Psoas muscle (tissue), 8 donors: ENCODE results near the gene ZMIZ1. TPM values are rescaled to one million over a fixed set of nuclear protein-coding genes. Genes with fewer than 3 reads are reported as not detected.

ENCODE experiments used
- ATAC-seq, 4 donors: fragments of 200-7000 bp; cut with Tn5 transposase; one replicate each; pipeline ENCODE4 v1.9.1; 2020; ENCODE audit warnings: moderate library complexity in 3 of 4, mild to moderate bottlenecking in 2 of 4
- DNase-seq, 2 donors: peaks; one replicate each; pipeline ENCODE4 v3.0.0-alpha.2; 2020
- H3K27ac ChIP-seq: fragments of 200-600 bp; one replicate; pipeline ENCODE4 v1.8.0; 2022
- H3K27me3 ChIP-seq, 3 donors: fragments of 200-600 bp in 1 of 3; one replicate each; pipeline versions ENCODE4 v1.6.1 to v1.8.0; 2013 to 2022; ENCODE audit warnings: low read length in 2 of 3, mild to moderate bottlenecking in 2 of 3, moderate library complexity in 1 of 3; ENCODE audit not compliant: insufficient read depth in 3 of 3
- H3K36me3 ChIP-seq, 2 donors: fragments of 200-600 bp in 1 of 2; one replicate each; pipeline versions ENCODE4 v1.6.1 to v1.8.0; 2013 to 2022; ENCODE audit warnings: low read depth in 1 of 2, mild to moderate bottlenecking in 1 of 2, moderate library complexity in 1 of 2; ENCODE audit not compliant: insufficient read depth in 1 of 2
- H3K4me1 ChIP-seq: fragments of 200-600 bp; one replicate; pipeline ENCODE4 v1.8.0; 2022
- H3K4me3 ChIP-seq: fragments of 200-600 bp; one replicate; pipeline ENCODE4 v1.8.0; 2022; ENCODE audit warnings: mild to moderate bottlenecking
- H3K9me3 ChIP-seq: fragments of 200-600 bp; one replicate; pipeline ENCODE4 v1.8.0; 2022
- WGBS, 3 donors: extraction: QIAGEN DNeasy Blood & Tissue Kit; methylation state at CpG; one replicate each; pipeline versions ENCODE4 v1.1.6 to v1.1.7; 2013; 5-methylcytosine and 5-hydroxymethylcytosine counted together
- intact Hi-C, 2 donors: fragments of 100-400 bp; cut with DNase I; formaldehyde crosslinking; loops; one replicate each; pipeline versions ENCODE4 v1.11.0 to v1.14.2; 2022
- polyA plus RNA-seq, 3 donors: library from polyadenylated mRNA; stranded (reverse); fragments of 200-250 nt; gene quantifications; one replicate each; pipeline ENCODE4 v1.2.3, GENCODE V29; 2013
- total RNA-seq, 4 donors: library from RNA; stranded (reverse); fragmentation: NEBNext Ultra II Directional in 2 of 4; extraction: Animal tissue kit (Norgen Biotek cat#: 25700) in 2 of 4; gene quantifications; one replicate each; pipeline versions ENCODE4 v1.2.1 to v1.2.4, GENCODE V29; 2021 to 2023
- TF ChIP-seq, protein P1 (sequence below): fragments of 200-600 bp; IDR thresholded peaks from one replicate; pipeline ENCODE4 v1.8.0; 2022; ENCODE audit warnings: antibody characterized with exemption
- donor health status: healthy with polysubstance abuse.
- donor health status: DM: no; HTN: no; CAD: no; lungs with moderate emphysema.
- donor health status: Bipolar disorder and iron deficiency.
- donor health status: healthy.
- donor health status: DM: yes; HTN: yes; CAD: no.
- donor health status: DM: no; HTN: no; CAD: no.
- donor health status: DM: no; HTN: no; CAD: no.
- donor health status: DM: yes; HTN: yes; CAD: no.

ZMIZ1 gene
- total and polyA plus RNA-seq, 7 donors: 10.4 to 37.6 (median 30.0) TPM

DNA sequence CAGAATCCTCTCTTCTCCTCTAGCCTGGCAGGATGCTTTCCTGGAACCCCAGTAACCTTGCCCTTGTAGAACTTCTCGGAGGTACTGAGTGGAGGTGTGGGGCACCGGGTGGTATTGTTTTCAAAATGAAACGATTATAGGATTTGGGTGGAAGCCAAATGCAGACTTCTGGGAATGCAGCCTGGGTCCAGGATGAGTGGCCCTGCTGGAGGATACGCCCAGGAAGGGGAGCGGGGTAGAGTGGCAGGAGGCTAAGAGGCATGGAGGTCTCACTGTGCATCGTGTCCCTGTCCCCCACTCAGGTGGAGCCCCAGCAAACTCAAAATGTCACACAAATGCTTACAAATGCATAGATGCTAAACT lies 169.4 kb downstream of the ZMIZ1 start:
- ATAC-seq (no peak), DNase-seq (no peak)
- Histone ChIP-seq H3K4me3 (no peak overlapping the region), H3K27ac (peak overlapping the region; percentile 13), H3K9me3 (no peaks in the 10 kb centered on the region), H3K36me3 (no peaks in the 10 kb centered on the region), H3K4me1 (peaks cover 39% of the 10 kb centered on the region), H3K27me3 (no peaks in the 10 kb centered on the region)
- intact Hi-C loops: no loop called here
- 50 to 61% (median 59%) methylated on average over 6 of the region's 6 CpGs for WGBS, 3 donors
- TF ChIP-seq, protein P1, sequence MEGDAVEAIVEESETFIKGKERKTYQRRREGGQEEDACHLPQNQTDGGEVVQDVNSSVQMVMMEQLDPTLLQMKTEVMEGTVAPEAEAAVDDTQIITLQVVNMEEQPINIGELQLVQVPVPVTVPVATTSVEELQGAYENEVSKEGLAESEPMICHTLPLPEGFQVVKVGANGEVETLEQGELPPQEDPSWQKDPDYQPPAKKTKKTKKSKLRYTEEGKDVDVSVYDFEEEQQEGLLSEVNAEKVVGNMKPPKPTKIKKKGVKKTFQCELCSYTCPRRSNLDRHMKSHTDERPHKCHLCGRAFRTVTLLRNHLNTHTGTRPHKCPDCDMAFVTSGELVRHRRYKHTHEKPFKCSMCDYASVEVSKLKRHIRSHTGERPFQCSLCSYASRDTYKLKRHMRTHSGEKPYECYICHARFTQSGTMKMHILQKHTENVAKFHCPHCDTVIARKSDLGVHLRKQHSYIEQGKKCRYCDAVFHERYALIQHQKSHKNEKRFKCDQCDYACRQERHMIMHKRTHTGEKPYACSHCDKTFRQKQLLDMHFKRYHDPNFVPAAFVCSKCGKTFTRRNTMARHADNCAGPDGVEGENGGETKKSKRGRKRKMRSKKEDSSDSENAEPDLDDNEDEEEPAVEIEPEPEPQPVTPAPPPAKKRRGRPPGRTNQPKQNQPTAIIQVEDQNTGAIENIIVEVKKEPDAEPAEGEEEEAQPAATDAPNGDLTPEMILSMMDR: no peak

DNA sequence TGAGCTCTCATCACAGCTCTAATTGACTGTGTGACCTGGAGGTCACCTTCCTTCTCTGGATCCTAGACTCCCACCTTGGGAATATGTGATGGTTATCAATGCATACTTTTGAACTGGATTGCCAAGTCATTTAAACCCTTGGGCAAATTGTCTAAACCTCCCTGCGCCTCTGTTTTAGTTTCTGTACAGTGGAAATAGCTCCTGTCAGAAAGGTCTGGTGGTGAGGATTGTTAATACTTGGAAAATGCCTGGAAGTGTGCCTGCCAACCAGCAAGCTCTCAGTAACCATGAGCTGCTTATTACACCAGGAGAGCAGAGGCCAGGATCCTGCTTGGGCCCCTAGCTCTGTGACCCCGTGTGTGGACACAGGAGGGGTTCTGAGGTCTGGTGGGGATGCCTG lies 169.8 kb downstream of the ZMIZ1 start:
- H3K27ac ChIP-seq: peak overlapping the region; percentile 3
- TF ChIP-seq, protein P1: no peak
- peaks cover 39% of the 10 kb centered on the region for H3K4me1 ChIP-seq
- DNase-seq (no peak), ATAC-seq (no peak)
- no peaks in the 10 kb centered on the region for H3K36me3 ChIP-seq
- no peaks in the 10 kb centered on the region for H3K9me3 ChIP-seq
- H3K4me3 ChIP-seq: no peak overlapping the region
- intact Hi-C loops: no loop called here
- H3K27me3 ChIP-seq: no peaks in the 10 kb centered on the region
- WGBS, 3 donors: 75 to 85% (median 76%) methylated on average over 2 of the region's 2 CpGs

DNA sequence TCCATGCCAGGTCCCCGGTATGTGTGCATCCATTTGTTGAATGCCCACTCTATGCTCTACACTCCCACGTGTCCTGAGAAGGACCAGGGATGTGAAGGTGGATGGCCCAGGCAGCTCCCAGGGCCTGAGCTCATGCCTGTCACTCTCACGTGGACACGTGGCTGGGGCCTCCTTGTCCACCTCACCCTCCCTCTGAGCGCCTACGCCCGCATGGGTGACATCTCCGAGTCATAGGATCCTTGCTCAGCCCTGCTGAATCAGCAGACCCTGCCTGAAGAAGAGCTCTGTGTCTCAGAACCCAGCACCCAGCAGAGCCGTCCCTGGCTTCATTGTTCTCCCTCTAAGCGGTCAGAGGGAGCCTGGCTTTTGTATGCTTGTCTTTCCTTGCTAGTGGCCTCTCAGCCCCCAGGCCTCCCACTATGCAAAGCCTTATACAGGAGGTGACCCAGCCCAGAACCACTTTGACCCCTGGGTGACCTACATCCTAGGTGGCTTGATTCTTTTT lies 170.6 kb downstream of the ZMIZ1 start:
- DNase-seq (peak; percentile 52 to 70), ATAC-seq (peak in 2 of 4 donors; percentile 26 to 31)
- no peaks in the 10 kb centered on the region for H3K36me3 ChIP-seq
- TF ChIP-seq, protein P1: no peak
- intact Hi-C loops: no loop called here
- no peak overlapping the region for H3K4me3 ChIP-seq
- WGBS, 3 donors: 63 to 80% (median 74%) methylated on average over 10 of the region's 10 CpGs
- H3K27ac ChIP-seq: peak overlapping the region; percentile 3
- H3K9me3 ChIP-seq: no peaks in the 10 kb centered on the region
- H3K4me1 ChIP-seq: peaks cover 40% of the 10 kb centered on the region
- no peaks in the 10 kb centered on the region for H3K27me3 ChIP-seq

DNA sequence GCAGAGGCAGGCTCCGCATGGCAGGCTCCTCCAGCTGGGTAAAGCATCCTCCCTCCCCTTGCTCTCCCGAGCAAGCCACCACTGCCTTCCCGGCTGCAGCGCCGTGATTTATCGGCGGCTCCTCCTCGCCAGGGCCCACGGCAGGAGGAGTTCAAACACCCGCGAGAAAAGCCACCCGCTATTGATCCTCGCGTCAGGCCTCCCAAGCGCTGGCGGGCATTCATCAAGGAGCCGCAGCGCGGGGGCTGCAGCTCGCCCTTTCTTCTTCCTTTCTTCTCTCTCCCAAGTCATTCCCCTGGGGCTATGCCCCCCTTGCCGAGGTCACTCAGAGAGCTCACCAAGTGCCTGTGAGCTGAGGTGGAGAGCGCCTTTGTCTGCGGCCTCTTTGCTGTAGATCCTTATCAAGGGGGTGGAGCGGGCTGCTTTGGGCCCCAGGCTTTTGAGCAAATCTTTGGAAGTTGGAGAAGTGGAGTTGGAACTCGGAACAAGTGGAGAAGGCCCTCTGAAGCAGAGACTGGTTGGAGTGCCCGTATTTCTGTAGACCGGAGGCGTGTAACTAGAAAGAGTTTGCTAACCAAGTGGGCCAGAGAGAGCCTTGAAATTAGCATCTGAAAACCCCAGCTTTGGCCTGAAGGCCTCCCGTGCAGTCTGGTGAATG lies 171.3 kb downstream of the ZMIZ1 start:
- Histone ChIP-seq H3K4me1 (peaks cover 47% of the 10 kb centered on the region), H3K4me3 (no peak overlapping the region), H3K9me3 (no peaks in the 10 kb centered on the region), H3K36me3 (no peaks in the 10 kb centered on the region), H3K27ac (no peak overlapping the region), H3K27me3 (no peaks in the 10 kb centered on the region)
- DNase-seq (no peak), ATAC-seq (no peak)
- TF ChIP-seq, protein P1: no peak
- WGBS, 3 donors: 83 to 86% (median 84%) methylated on average over 29 of the region's 29 CpGs
- intact Hi-C loops: no loop called here

DNA sequence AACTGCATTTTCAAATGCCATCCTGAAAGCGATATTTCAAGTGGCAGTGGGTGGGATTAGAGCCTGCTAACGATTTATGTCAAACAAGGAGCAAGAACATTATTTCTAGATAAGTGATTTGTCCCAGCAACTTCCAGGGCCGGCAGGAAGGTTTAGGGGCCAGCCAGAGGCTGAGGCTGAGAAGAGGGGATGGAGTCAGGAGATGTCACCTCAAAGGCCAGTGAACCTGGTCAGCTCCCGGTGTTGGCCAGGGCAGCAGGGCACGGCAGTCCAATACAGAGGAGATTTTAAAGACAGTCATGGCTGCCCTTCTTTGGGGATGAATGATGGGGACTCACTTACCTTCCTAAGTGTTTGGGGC lies 172.8 kb downstream of the ZMIZ1 start:
- peaks cover 62% of the 10 kb centered on the region for H3K4me1 ChIP-seq
- H3K36me3 ChIP-seq: no peaks in the 10 kb centered on the region
- no peaks in the 10 kb centered on the region for H3K27me3 ChIP-seq
- TF ChIP-seq, protein P1: no peak
- no peak for ATAC-seq
- peak overlapping the region; percentile 57 for H3K27ac ChIP-seq
- 45 to 65% (median 50%) methylated on average over 5 of the region's 5 CpGs for WGBS, 3 donors
- H3K9me3 ChIP-seq: no peaks in the 10 kb centered on the region
- intact Hi-C loops: no loop called here
- DNase-seq: no peak
- peak overlapping the region; percentile 67 for H3K4me3 ChIP-seq
